Measurements from ENCODE around the gene GSE1.

The GSE1 gene

GRCh38 chr16:85645021-85645589 lies 32.0 kb downstream of the GSE1 start:
- DNase-seq (ENCODE audit: low read depth in 2 of 2), result no peak

GRCh38 chr16:85646358-85646907 lies 33.3 kb downstream of the GSE1 start:
- DNase-seq (ENCODE audit: low read depth in 2 of 2), result no peak

GRCh38 chr16:85646976-85647375 lies 33.9 kb downstream of the GSE1 start:
- no peak for DNase-seq (ENCODE audit: low read depth in 2 of 2)

GRCh38 chr16:85648070-85648714 lies 35.1 kb downstream of the GSE1 start:
- DNase-seq (ENCODE audit: low read depth in 2 of 2), result no peak

GRCh38 chr16:85648805-85649204 lies 35.7 kb downstream of the GSE1 start:
- DNase-seq (ENCODE audit: low read depth in 2 of 2), result no peak

GRCh38 chr16:85649411-85650134 lies 36.5 kb downstream of the GSE1 start:
- DNase-seq (ENCODE audit: low read depth in 2 of 2), result no peak

GRCh38 chr16:85650135-85650843 lies 37.2 kb downstream of the GSE1 start:
- no peak for DNase-seq (ENCODE audit: low read depth in 2 of 2)

- no peak for DNase-seq (ENCODE audit: low read depth in 2 of 2)
Observed at GRCh38 chr16:85650844-85651628, 37.9 kb downstream of the GSE1 start.

GRCh38 chr16:85651629-85652430 lies 38.7 kb downstream of the GSE1 start:
- no peak for DNase-seq (ENCODE audit: low read depth in 2 of 2)

- no peak for DNase-seq (ENCODE audit: low read depth in 2 of 2)
Observed at GRCh38 chr16:85652431-85653221, 39.5 kb downstream of the GSE1 start.

- DNase-seq (ENCODE audit: low read depth in 2 of 2), result no peak
Observed at GRCh38 chr16:85653290-85653891, 40.3 kb downstream of the GSE1 start.

GRCh38 chr16:85654251-85655095 lies 41.4 kb downstream of the GSE1 start:
- DNase-seq (ENCODE audit: low read depth in 2 of 2), result no peak

GRCh38 chr16:85655216-85656129 lies 42.4 kb downstream of the GSE1 start:
- DNase-seq (ENCODE audit: low read depth in 2 of 2), result no peak

- no peak for DNase-seq (ENCODE audit: low read depth in 2 of 2)
Observed at GRCh38 chr16:85656351-85657266, 43.5 kb downstream of the GSE1 start.

- no peak for DNase-seq (ENCODE audit: low read depth in 2 of 2)
Observed at GRCh38 chr16:85657267-85657650, 44.1 kb downstream of the GSE1 start.

GRCh38 chr16:85657996-85658395 lies 44.9 kb downstream of the GSE1 start:
- DNase-seq (ENCODE audit: low read depth in 2 of 2), result no peak
